GM10847 (cell line): ENCODE data around the gene SPTBN1.

Experiments
- POLR2A ChIP-seq: IDR thresholded peaks from 2 replicates; pipeline ENCODE4 v1.6.1; 2011; ENCODE audit not compliant: insufficient read length; ENCODE audit errors: extremely low read depth

The SPTBN1 gene

GRCh38 chr2:54667726-54668650 lies 211.9 kb downstream of the SPTBN1 start:
- no peak for TF ChIP-seq POLR2A

GRCh38 chr2:54668711-54669110 lies 212.6 kb downstream of the SPTBN1 start:
- TF ChIP-seq POLR2A = no peak

GRCh38 chr2:54669677-54670484 lies 213.8 kb downstream of the SPTBN1 start:
- TF ChIP-seq POLR2A = no peak

GRCh38 chr2:54670485-54671009 lies 214.4 kb downstream of the SPTBN1 start:
- TF ChIP-seq POLR2A = no peak

- TF ChIP-seq POLR2A = no peak
Observed at GRCh38 chr2:54671010-54671409, 214.9 kb downstream of the SPTBN1 start.

GRCh38 chr2:54671875-54672589 lies 215.9 kb downstream of the SPTBN1 start:
- no peak for TF ChIP-seq POLR2A

GRCh38 chr2:54672590-54673456 lies 216.7 kb downstream of the SPTBN1 start:
- no peak for TF ChIP-seq POLR2A

GRCh38 chr2:54673501-54673998 lies 217.4 kb downstream of the SPTBN1 start:
- TF ChIP-seq POLR2A = no peak

- TF ChIP-seq POLR2A = no peak
Observed at GRCh38 chr2:54675281-54675680, 219.2 kb downstream of the SPTBN1 start.

GRCh38 chr2:54675738-54676137 lies 219.6 kb downstream of the SPTBN1 start:
- TF ChIP-seq POLR2A = no peak

GRCh38 chr2:54676656-54677055 lies 220.5 kb downstream of the SPTBN1 start:
- no peak for TF ChIP-seq POLR2A

GRCh38 chr2:54677476-54678265 lies 221.5 kb downstream of the SPTBN1 start:
- no peak for TF ChIP-seq POLR2A

- TF ChIP-seq POLR2A = no peak
Observed at GRCh38 chr2:54678719-54679118, 222.6 kb downstream of the SPTBN1 start.
